HepG2 (cell line): ENCODE measurements around the gene COL5A2. TPM values are rescaled to one million over a fixed set of nuclear protein-coding genes. Genes with fewer than 3 reads are reported as not detected.

Experiments
- ATAC-seq: fragments of 200-7000 bp; cut with Tn5 transposase; 3 replicates; pipeline ENCODE4 v1.9.1; 2020; ENCODE audit warnings: mild to moderate bottlenecking, moderate library complexity
- BruUV-seq: library from RNA; stranded (reverse); fragments of 400-500 nt; replicated peaks from 2 replicates; lab custom pipeline; 2021; lab: Mats Ljungman, UMichigan
- CTCF ChIA-PET: fragments of 300-600 bp; formaldehyde crosslinking; extraction: SDS; loops from one replicate; lab custom pipeline; 2021; ENCODE audit warnings: low total read pairs, inconsistent platforms, low intra/inter-chr PET ratio; lab: Yijun Ruan, JAX
- POLR2A ChIA-PET: fragments of 350-600 bp; sonication (Branson Sonifier 250); formaldehyde crosslinking; loops from one replicate; lab custom pipeline; 2020; ENCODE audit warnings: antibody characterized with exemption, inconsistent platforms; lab: Yijun Ruan, JAX
- DNase-seq: peaks from one replicate; pipeline ENCODE4 v3.0.0-alpha.2; 2015; ENCODE audit warnings: low spot score
- FAIRE-seq: peaks from 3 replicates; lab custom pipeline; 2011; peaks lifted over from hg19 to GRCh38; lab: Jason Lieb, UNC
- H2AFZ ChIP-seq: one replicate; pipeline ENCODE4 v1.6.1; 2011; ENCODE audit warnings: low read length, inconsistent platforms
- H3K27ac ChIP-seq: fragments of 300-600 bp; 3 replicates; pipeline ENCODE4 v1.8.0; 2011; ENCODE audit warnings: mixed run types, mild to moderate bottlenecking, mixed read lengths, low read length, inconsistent platforms; ENCODE audit not compliant: insufficient read depth; ENCODE audit errors: extremely low read length
- H3K27me3 ChIP-seq, 2 experiments: fragments of 200-600 bp in 1 of 2; 2 replicates in 1 of 2; 3 replicates in 1 of 2; pipeline versions ENCODE4 v1.6.0 to v1.8.0; 2011; ENCODE audit warnings: low read length in 2 of 2, mild to moderate bottlenecking in 2 of 2, moderate library complexity in 2 of 2, inconsistent platforms in 1 of 2; ENCODE audit not compliant: insufficient read depth in 2 of 2, control insufficient read depth in 1 of 2
- H3K36me3 ChIP-seq, 2 experiments: fragments of 200-600 bp in 1 of 2; replicated peaks in 1 of 2; 2 replicates in 1 of 2; 3 replicates in 1 of 2; pipeline versions ENCODE4 v1.5.1 to v1.8.0; 2011; ENCODE audit warnings: low read length in 2 of 2, inconsistent platforms in 1 of 2; ENCODE audit not compliant: insufficient read depth in 2 of 2, control insufficient read depth in 1 of 2
- H3K4me1 ChIP-seq: 2 replicates; pipeline ENCODE4 v1.5.1; 2012; ENCODE audit warnings: low read length, inconsistent platforms; ENCODE audit not compliant: insufficient read depth
- H3K4me2 ChIP-seq: 2 replicates; pipeline ENCODE4 v1.6.0; 2011; ENCODE audit warnings: low read depth, low read length, inconsistent platforms
- H3K4me3 ChIP-seq, 3 experiments: fragments of 200-600 bp in 1 of 3; sonication (generic), shearing (Covaris generic) in 1 of 3; replicated peaks in 1 of 3; 2 replicates each; pipeline ENCODE4 v1.5.1; 2011 to 2016; ENCODE audit warnings: low read length in 3 of 3, inconsistent platforms in 2 of 3, low read depth in 2 of 3, mild to moderate bottlenecking in 2 of 3, control low read depth in 1 of 3, mixed read lengths in 1 of 3; ENCODE audit not compliant: insufficient read depth in 1 of 3
- H3K79me2 ChIP-seq: one replicate; pipeline ENCODE4 v1.6.1; 2011; ENCODE audit warnings: low read length, inconsistent platforms; ENCODE audit not compliant: insufficient read depth
- H3K9ac ChIP-seq: 2 replicates; pipeline ENCODE4 v1.6.0; 2011; ENCODE audit warnings: mild to moderate bottlenecking, low read depth, low read length, inconsistent platforms; ENCODE audit not compliant: insufficient read depth
- H3K9me3 ChIP-seq: 2 replicates; pipeline ENCODE4 v1.5.1; 2012; ENCODE audit warnings: mild to moderate bottlenecking, low read length
- H4K20me1 ChIP-seq: 2 replicates; pipeline ENCODE4 v1.6.0; 2011; ENCODE audit warnings: inconsistent platforms, mild to moderate bottlenecking, low read length, moderate library complexity; ENCODE audit not compliant: insufficient read depth
- CAMTA2 ChIP-seq: sonication (generic); formaldehyde crosslinking; IDR thresholded peaks from 2 replicates; pipeline ENCODE4 v1.4.0; 2020; ENCODE audit warnings: mild to moderate bottlenecking, missing genetic modification reagents, borderline replicate concordance
- FOXC1 ChIP-seq: sonication (generic); formaldehyde crosslinking; IDR thresholded peaks from 2 replicates; pipeline ENCODE4 v1.8.0; 2022; ENCODE audit warnings: mild to moderate bottlenecking, missing genetic modification reagents, borderline replicate concordance
- HNRNPUL1 ChIP-seq: fragments of 200-400 bp; formaldehyde crosslinking; IDR thresholded peaks from 2 replicates; pipeline ENCODE4 v1.6.1; 2017; ENCODE audit warnings: low read depth, mild to moderate bottlenecking, low read length, moderate library complexity
- MTA3 ChIP-seq: sonication (generic); formaldehyde crosslinking; IDR thresholded peaks from 2 replicates; pipeline ENCODE4 v1.4.0; 2020; ENCODE audit warnings: missing genetic modification reagents
- MYC ChIP-seq: sonication (generic); formaldehyde crosslinking; IDR thresholded peaks from 2 replicates; pipeline ENCODE4 v1.9.0; 2021; ENCODE audit warnings: missing genetic modification reagents, borderline replicate concordance
- SALL1 ChIP-seq: sonication (generic); formaldehyde crosslinking; IDR thresholded peaks from 2 replicates; pipeline ENCODE4 v1.8.0; 2022; ENCODE audit warnings: mild to moderate bottlenecking, missing genetic modification reagents
- SIX1 ChIP-seq: sonication (generic); formaldehyde crosslinking; IDR thresholded peaks from 2 replicates; pipeline ENCODE4 v1.4.0; 2020; ENCODE audit warnings: missing genetic modification reagents, borderline replicate concordance
- SOX6 ChIP-seq, 2 experiments: fragments of 450-650 bp in 1 of 2; sonication (generic) in 1 of 2; formaldehyde crosslinking in 1 of 2; IDR thresholded peaks; 2 replicates each; pipeline versions ENCODE4 v1.4.0 to v1.6.1; 2017 to 2020; ENCODE audit warnings: antibody characterized with exemption in 1 of 2, mild to moderate bottlenecking in 1 of 2, missing genetic modification reagents in 1 of 2
- TAF1 ChIP-seq: sonication (generic); formaldehyde crosslinking; IDR thresholded peaks from 2 replicates; pipeline ENCODE4 v1.4.0; 2020; ENCODE audit warnings: missing genetic modification reagents
- ZBTB34 ChIP-seq: sonication (generic); formaldehyde crosslinking; IDR thresholded peaks from 2 replicates; pipeline ENCODE4 v1.8.0; 2022; ENCODE audit warnings: mild to moderate bottlenecking, missing genetic modification reagents
- ZNF792 ChIP-seq: IDR thresholded peaks from 2 replicates; pipeline ENCODE4 v1.6.1; 2016
- ZZZ3 ChIP-seq: sonication (generic); formaldehyde crosslinking; IDR thresholded peaks from 2 replicates; pipeline ENCODE4 v1.4.0; 2020; ENCODE audit warnings: missing genetic modification reagents, mild to moderate bottlenecking, borderline replicate concordance
- WGBS: methylation state at CpG from one replicate; pipeline ENCODE4 v1.1.6; 2017; ENCODE audit warnings: low lambda C conversion rate; 5-methylcytosine and 5-hydroxymethylcytosine counted together
- in situ Hi-C: cut with HindIII; loops from 2 replicates; pipeline ENCODE4 v1.10.0; 2017; ENCODE audit warnings: low pct_unique_long_range_greater_than_20kb; ENCODE audit not compliant: extremely low pct_ligation_motif_present
- intact Hi-C: fragments of 100-400 bp; cut with micrococcal nuclease; formaldehyde crosslinking; loops from one replicate; pipeline ENCODE4 v1.10.0; 2022; ENCODE audit not compliant: unreplicated experiment
- polyA plus RNA-seq, 8 experiments: library from polyadenylated mRNA; depleted of rRNA in 3 of 8; stranded (reverse) in 7 of 8; unstranded in 1 of 8; fragments of >200 nt; fragmentation: Illumina TruSeq in 4 of 8; extraction: Trizol in 4 of 8; gene quantifications; 2 replicates each; pipeline versions ENCODE4 v1.2.1 to v1.2.3, GENCODE V29; 2011 to 2016; ENCODE audit warnings: low read depth in 4 of 8, missing spikeins in 1 of 8, mixed read lengths in 1 of 8; ENCODE audit not compliant: insufficient read depth in 1 of 8
- total RNA-seq, 5 experiments: library from RNA; depleted of rRNA; stranded (reverse); fragments of >200 nt; fragmentation: Illumina TruSeq; extraction: Trizol; gene quantifications; 2 replicates each; pipeline ENCODE4 v1.2.3, GENCODE V29; 2016; ENCODE audit warnings: low read depth in 1 of 5
- TF ChIP-seq, protein P1 (sequence below): sonication (generic); formaldehyde crosslinking; IDR thresholded peaks from 2 replicates; pipeline ENCODE4 v1.4.0; 2020; ENCODE audit warnings: missing genetic modification reagents
- TF ChIP-seq, protein P2 (sequence below): sonication (generic); formaldehyde crosslinking; IDR thresholded peaks from 2 replicates; pipeline ENCODE4 v1.4.0; 2020; ENCODE audit warnings: missing genetic modification reagents

COL5A2 gene
- total and polyA plus RNA-seq, 2 of the 13 experiments (the other 11 are each of a cell fraction or from before 2014, with no cell fraction given) = 0.83 to 1.5 TPM

- H3K36me3 ChIP-seq = no peaks in the 10 kb centered on the region
- no peak overlapping the region for H3K4me3 ChIP-seq
- no peak overlapping the region for H3K9ac ChIP-seq
- H3K27ac ChIP-seq = no peak overlapping the region
- H3K27me3 ChIP-seq = no peaks in the 10 kb centered on the region
- no TSS peak for BruUV-seq
- no peaks in the 10 kb centered on the region for H3K9me3 ChIP-seq
- no peak for FAIRE-seq
- 3% methylated on average over 2 of the region's 2 CpGs for WGBS
- H3K4me1 ChIP-seq = no peaks in the 10 kb centered on the region
- in situ Hi-C loops (no loop called here), intact Hi-C loops (no loop called here)
- DNase-seq = no peak
- H4K20me1 ChIP-seq = no peaks in the 10 kb centered on the region
- H3K79me2 ChIP-seq = no peaks in the 10 kb centered on the region
- no peak for TF ChIP-seq ZNF792
- TF ChIP-seq, protein P1, sequence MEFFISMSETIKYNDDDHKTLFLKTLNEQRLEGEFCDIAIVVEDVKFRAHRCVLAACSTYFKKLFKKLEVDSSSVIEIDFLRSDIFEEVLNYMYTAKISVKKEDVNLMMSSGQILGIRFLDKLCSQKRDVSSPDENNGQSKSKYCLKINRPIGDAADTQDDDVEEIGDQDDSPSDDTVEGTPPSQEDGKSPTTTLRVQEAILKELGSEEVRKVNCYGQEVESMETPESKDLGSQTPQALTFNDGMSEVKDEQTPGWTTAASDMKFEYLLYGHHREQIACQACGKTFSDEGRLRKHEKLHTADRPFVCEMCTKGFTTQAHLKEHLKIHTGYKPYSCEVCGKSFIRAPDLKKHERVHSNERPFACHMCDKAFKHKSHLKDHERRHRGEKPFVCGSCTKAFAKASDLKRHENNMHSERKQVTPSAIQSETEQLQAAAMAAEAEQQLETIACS (CRISPR knock-in tag) = no peak
- TF ChIP-seq, all 625 proteins: peak for 0
- H3K4me2 ChIP-seq = no peak overlapping the region
- ATAC-seq = no peak
- ChIA-PET POLR2A (no interaction called here), CTCF (no interaction called here)
- H2AFZ ChIP-seq = no peak overlapping the region
Observed at GRCh38 chr2:189225032-189225431, 45.5 kb upstream of the COL5A2 start.

DNA sequence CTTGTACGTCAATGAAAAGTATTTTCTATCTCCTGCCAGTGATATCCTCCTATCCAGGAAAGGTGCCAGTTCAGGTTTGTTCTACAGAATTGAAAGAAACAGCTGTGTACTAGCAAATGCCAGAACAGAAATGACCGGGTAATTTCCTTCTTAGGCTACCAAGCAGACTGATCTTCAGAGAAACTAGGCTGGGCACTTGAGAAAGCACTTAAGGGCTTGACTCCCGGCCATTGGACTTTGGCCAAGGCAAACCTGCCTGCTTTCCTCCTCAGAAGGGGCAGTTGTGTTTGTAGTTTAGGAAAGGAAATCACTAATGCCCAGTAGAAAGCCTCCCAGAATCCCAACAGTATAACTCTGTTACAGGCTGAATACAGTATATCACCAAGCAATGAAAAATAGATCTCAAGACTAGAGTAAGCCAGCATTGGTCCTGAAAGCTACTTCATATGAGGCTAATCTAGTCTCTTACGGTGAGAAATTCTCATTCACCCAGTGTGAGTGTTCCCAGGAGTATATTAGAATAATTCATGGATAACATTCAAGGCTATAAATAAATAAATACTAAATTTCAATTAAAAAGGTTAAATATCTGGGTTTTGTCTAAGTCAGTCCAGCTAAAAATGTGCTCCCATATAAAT, 43.0 kb upstream of the COL5A2 start:
- no peak overlapping the region for H3K9ac ChIP-seq
- CTCF ChIA-PET = no interaction called here
- POLR2A ChIA-PET = no interaction called here
- 29% methylated on average over 4 of the region's 4 CpGs for WGBS
- no peak for DNase-seq
- intact Hi-C loops (no loop called here), in situ Hi-C loops (no loop called here)
- no peaks in the 10 kb centered on the region for H3K36me3 ChIP-seq
- no TSS peak for BruUV-seq
- no peak for ATAC-seq
- H3K4me2 ChIP-seq = no peak overlapping the region
- no peaks in the 10 kb centered on the region for H3K27me3 ChIP-seq
- H4K20me1 ChIP-seq = no peaks in the 10 kb centered on the region
- no peaks in the 10 kb centered on the region for H3K9me3 ChIP-seq
- no peaks in the 10 kb centered on the region for H3K79me2 ChIP-seq
- no peak overlapping the region for H3K4me3 ChIP-seq
- FAIRE-seq = no peak
- H3K27ac ChIP-seq = no peak overlapping the region
- no peaks in the 10 kb centered on the region for H3K4me1 ChIP-seq
- no peak overlapping the region for H2AFZ ChIP-seq
- TF ChIP-seq, protein P2, sequence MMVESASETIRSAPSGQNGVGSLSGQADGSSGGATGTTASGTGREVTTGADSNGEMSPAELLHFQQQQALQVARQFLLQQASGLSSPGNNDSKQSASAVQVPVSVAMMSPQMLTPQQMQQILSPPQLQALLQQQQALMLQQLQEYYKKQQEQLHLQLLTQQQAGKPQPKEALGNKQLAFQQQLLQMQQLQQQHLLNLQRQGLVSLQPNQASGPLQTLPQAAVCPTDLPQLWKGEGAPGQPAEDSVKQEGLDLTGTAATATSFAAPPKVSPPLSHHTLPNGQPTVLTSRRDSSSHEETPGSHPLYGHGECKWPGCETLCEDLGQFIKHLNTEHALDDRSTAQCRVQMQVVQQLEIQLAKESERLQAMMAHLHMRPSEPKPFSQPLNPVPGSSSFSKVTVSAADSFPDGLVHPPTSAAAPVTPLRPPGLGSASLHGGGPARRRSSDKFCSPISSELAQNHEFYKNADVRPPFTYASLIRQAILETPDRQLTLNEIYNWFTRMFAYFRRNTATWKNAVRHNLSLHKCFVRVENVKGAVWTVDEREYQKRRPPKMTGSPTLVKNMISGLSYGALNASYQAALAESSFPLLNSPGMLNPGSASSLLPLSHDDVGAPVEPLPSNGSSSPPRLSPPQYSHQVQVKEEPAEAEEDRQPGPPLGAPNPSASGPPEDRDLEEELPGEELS = no peak
- TF ChIP-seq ZBTB34 (CRISPR knock-in tag) (no peak), CAMTA2 (CRISPR knock-in tag) (no peak), SOX6 (IDR thresholded peaks at IDR 0.05) (no peak), SOX6 (CRISPR knock-in tag; IDR thresholded peaks at IDR 0.05) (no peak), FOXC1 (CRISPR knock-in tag) (no peak), MYC (CRISPR knock-in tag) (no peak), TAF1 (CRISPR knock-in tag) (no peak), HNRNPUL1 (no peak), MTA3 (no peak), ZZZ3 (no peak), SALL1 (no peak), SIX1 (no peak)
